Measurements from ENCODE around the gene OR51V1.

- TF ChIP-seq CTCF (IDR thresholded peaks at IDR 0.05), result no peak
- TF ChIP-seq POLR2A (IDR thresholded peaks at IDR 0.05), result no peak
- TF ChIP-seq EP300 (IDR thresholded peaks at IDR 0.05), result no peak
- TF ChIP-seq POLR2AphosphoS5 (IDR thresholded peaks at IDR 0.05), result no peak
Measured at GRCh38 chr11:5210376-5210885, 9.9 kb upstream of the OR51V1 start.
